ENCODE results near the gene CD300C.

DNA sequence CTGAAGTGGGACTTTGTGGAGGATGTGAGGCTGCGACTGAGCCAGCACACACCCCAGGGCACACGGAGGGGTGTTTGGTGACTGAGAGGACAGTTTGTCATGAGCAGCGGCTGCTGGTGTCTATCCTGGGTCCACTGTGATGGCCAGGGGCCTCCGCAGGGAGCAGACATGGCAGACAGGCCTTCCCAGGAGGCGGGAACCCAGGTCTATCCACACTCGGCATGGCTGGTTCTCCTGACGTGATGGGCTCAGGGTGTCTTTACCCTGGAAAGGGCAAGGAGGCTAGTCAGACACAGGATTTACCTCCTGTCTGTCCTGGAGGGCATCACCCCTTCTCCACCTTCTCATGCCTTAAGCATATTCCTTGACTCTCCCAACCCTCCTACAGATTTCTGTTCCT is 671 bp upstream of the CD300C start:
- TF ChIP-seq RFX5 (IDR thresholded peaks at IDR 0.05; ENCODE audit: low read depth, low read length): no peak
- TF ChIP-seq ZZZ3 (IDR thresholded peaks at IDR 0.05; ENCODE audit: control insufficient read depth, insufficient read length, low read depth): no peak
- no peak for TF ChIP-seq CHD4 (IDR thresholded peaks at IDR 0.05)
- TF ChIP-seq, protein P1, sequence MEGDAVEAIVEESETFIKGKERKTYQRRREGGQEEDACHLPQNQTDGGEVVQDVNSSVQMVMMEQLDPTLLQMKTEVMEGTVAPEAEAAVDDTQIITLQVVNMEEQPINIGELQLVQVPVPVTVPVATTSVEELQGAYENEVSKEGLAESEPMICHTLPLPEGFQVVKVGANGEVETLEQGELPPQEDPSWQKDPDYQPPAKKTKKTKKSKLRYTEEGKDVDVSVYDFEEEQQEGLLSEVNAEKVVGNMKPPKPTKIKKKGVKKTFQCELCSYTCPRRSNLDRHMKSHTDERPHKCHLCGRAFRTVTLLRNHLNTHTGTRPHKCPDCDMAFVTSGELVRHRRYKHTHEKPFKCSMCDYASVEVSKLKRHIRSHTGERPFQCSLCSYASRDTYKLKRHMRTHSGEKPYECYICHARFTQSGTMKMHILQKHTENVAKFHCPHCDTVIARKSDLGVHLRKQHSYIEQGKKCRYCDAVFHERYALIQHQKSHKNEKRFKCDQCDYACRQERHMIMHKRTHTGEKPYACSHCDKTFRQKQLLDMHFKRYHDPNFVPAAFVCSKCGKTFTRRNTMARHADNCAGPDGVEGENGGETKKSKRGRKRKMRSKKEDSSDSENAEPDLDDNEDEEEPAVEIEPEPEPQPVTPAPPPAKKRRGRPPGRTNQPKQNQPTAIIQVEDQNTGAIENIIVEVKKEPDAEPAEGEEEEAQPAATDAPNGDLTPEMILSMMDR (IDR thresholded peaks at IDR 0.05 in 2 of 3, conservative IDR thresholded peaks at IDR 0.05 in 1 of 3; ENCODE audit: control insufficient read depth in 2 of 3, extremely low read depth in 1 of 3, insufficient read depth in 1 of 3, low read depth in 3 of 3, low read length in 3 of 3): no peak
- TF ChIP-seq, protein P2, sequence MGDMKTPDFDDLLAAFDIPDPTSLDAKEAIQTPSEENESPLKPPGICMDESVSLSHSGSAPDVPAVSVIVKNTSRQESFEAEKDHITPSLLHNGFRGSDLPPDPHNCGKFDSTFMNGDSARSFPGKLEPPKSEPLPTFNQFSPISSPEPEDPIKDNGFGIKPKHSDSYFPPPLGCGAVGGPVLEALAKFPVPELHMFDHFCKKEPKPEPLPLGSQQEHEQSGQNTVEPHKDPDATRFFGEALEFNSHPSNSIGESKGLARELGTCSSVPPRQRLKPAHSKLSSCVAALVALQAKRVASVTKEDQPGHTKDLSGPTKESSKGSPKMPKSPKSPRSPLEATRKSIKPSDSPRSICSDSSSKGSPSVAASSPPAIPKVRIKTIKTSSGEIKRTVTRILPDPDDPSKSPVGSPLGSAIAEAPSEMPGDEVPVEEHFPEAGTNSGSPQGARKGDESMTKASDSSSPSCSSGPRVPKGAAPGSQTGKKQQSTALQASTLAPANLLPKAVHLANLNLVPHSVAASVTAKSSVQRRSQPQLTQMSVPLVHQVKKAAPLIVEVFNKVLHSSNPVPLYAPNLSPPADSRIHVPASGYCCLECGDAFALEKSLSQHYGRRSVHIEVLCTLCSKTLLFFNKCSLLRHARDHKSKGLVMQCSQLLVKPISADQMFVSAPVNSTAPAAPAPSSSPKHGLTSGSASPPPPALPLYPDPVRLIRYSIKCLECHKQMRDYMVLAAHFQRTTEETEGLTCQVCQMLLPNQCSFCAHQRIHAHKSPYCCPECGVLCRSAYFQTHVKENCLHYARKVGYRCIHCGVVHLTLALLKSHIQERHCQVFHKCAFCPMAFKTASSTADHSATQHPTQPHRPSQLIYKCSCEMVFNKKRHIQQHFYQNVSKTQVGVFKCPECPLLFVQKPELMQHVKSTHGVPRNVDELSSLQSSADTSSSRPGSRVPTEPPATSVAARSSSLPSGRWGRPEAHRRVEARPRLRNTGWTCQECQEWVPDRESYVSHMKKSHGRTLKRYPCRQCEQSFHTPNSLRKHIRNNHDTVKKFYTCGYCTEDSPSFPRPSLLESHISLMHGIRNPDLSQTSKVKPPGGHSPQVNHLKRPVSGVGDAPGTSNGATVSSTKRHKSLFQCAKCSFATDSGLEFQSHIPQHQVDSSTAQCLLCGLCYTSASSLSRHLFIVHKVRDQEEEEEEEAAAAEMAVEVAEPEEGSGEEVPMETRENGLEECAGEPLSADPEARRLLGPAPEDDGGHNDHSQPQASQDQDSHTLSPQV (IDR thresholded peaks at IDR 0.05): no peak
- TF ChIP-seq GABPA (IDR thresholded peaks at IDR 0.05; ENCODE audit: low read depth): no peak

Measured in GM12878 (cell line).